ENCODE results near the gene NUDT4B. TPM values are rescaled to one million over a fixed set of nuclear protein-coding genes. Genes with fewer than 3 reads are reported as not detected.

Gene NUDT4B
- total RNA-seq, 1 experiment from 2014 or later, result 22.5 TPM

Other genes with a start within 250 kb of the NUDT4B start
- gene NBPF14, start 152.8 kb upstream of the NUDT4B start, total RNA-seq (2014; rRNA removed; shearing (Covaris generic)), result 28.5 and 30.9 TPM in 2 replicates
- 18.4 and 18.9 TPM in 2 replicates for gene PDE4DIP, start 95.7 kb downstream of the NUDT4B start, total RNA-seq (2014; rRNA removed; shearing (Covaris generic))

Data from RPMI7951 (cell line).